K562 (cell line): ENCODE data around the gene ST7. TPM values are rescaled to one million over a fixed set of nuclear protein-coding genes. Genes with fewer than 3 reads are reported as not detected.

Experiments
- ATAC-seq: fragments of 200-7000 bp; cut with Tn5 transposase; 3 replicates; pipeline ENCODE4 v1.9.1; 2020; ENCODE audit warnings: moderate library complexity
- BruUV-seq: library from RNA; stranded (reverse); fragments of 400-500 nt; replicated peaks from 2 replicates; lab custom pipeline; 2021; lab: Mats Ljungman, UMichigan
- CTCF ChIA-PET: fragments of 300-600 bp; formaldehyde crosslinking; extraction: SDS; loops from one replicate; lab custom pipeline; 2021; ENCODE audit warnings: low intra/inter-chr PET ratio; lab: Yijun Ruan, JAX
- POLR2A ChIA-PET: fragments of 300-600, 350-650 bp; sonication (Branson Sonifier 250); formaldehyde crosslinking; extraction: SDS; loops from one replicate; lab custom pipeline; 2021; ENCODE audit warnings: antibody characterized with exemption, inconsistent platforms; lab: Yijun Ruan, JAX
- DNase-seq, 4 experiments: peaks; one replicate each; pipeline versions ENCODE4 v3.0.0 to v3.0.0-alpha.2; 2011 to 2018; ENCODE audit warnings: low spot score in 3 of 4, mixed read lengths in 3 of 4; ENCODE audit errors: extremely low read depth in 1 of 4
- FAIRE-seq: peaks from 2 replicates; lab custom pipeline; 2011; peaks lifted over from hg19 to GRCh38; lab: Jason Lieb, UNC
- H2AFZ ChIP-seq: 2 replicates; pipeline ENCODE4 v1.6.0; 2011; ENCODE audit warnings: low read depth, low read length, control low read depth, inconsistent platforms
- H3K27ac ChIP-seq: fragments of 200-600 bp; 3 replicates; pipeline ENCODE4 v1.8.0; 2011; ENCODE audit warnings: low read depth, mild to moderate bottlenecking, control low read depth, inconsistent platforms, low read length, moderate library complexity, mixed read lengths; ENCODE audit errors: extremely low read depth
- H3K27me3 ChIP-seq, 2 experiments: fragments of 300-600 bp in 1 of 2; 2 replicates in 1 of 2; 3 replicates in 1 of 2; pipeline versions ENCODE4 v1.6.0 to v1.8.0; 2011; ENCODE audit warnings: inconsistent platforms in 2 of 2, low read length in 2 of 2, mild to moderate bottlenecking in 1 of 2, mixed read lengths in 1 of 2, moderate library complexity in 1 of 2; ENCODE audit not compliant: control insufficient read depth in 2 of 2, insufficient read depth in 2 of 2
- H3K36me3 ChIP-seq: fragments of 300-600 bp; 3 replicates; pipeline ENCODE4 v1.8.0; 2011; ENCODE audit warnings: mild to moderate bottlenecking, low read length, inconsistent platforms; ENCODE audit not compliant: control insufficient read depth, insufficient read depth
- H3K4me1 ChIP-seq, 2 experiments: fragments of 200-600 bp in 1 of 2; replicated peaks in 1 of 2; 2 replicates in 1 of 2; 3 replicates in 1 of 2; pipeline versions ENCODE4 v1.5.1 to v1.8.0; 2011; ENCODE audit warnings: inconsistent platforms in 2 of 2, low read length in 2 of 2, mild to moderate bottlenecking in 1 of 2, mixed read lengths in 1 of 2, moderate library complexity in 1 of 2; ENCODE audit not compliant: control insufficient read depth in 2 of 2, insufficient read depth in 2 of 2
- H3K4me2 ChIP-seq: 2 replicates; pipeline ENCODE4 v1.6.1; 2011; ENCODE audit warnings: low read length, control low read depth, inconsistent platforms, mixed read lengths; ENCODE audit not compliant: insufficient read depth
- H3K4me3 ChIP-seq: fragments of 200-600 bp; sonication (generic), shearing (Covaris generic); 2 replicates; pipeline ENCODE4 v1.5.1; 2016; ENCODE audit warnings: control low read depth, inconsistent platforms
- H3K79me2 ChIP-seq: fragments of 200-600 bp; 3 replicates; pipeline ENCODE4 v1.8.0; 2011; ENCODE audit warnings: low read length, inconsistent platforms; ENCODE audit not compliant: control insufficient read depth, insufficient read depth
- H3K9ac ChIP-seq, 2 experiments: 2 replicates each; pipeline versions ENCODE4 v1.6.0 to v1.6.1; 2011; ENCODE audit warnings: low read depth in 2 of 2, low read length in 2 of 2, control low read depth in 1 of 2, inconsistent platforms in 1 of 2, mild to moderate bottlenecking in 1 of 2, mixed read lengths in 1 of 2; ENCODE audit not compliant: insufficient read depth in 1 of 2
- H3K9me1 ChIP-seq: one replicate; pipeline ENCODE4 v1.6.0; 2011; ENCODE audit warnings: inconsistent platforms, mild to moderate bottlenecking, low read length, moderate library complexity; ENCODE audit not compliant: control insufficient read depth, insufficient read depth
- H3K9me3 ChIP-seq: replicated peaks from 2 replicates; pipeline ENCODE4 v1.5.1; 2011; ENCODE audit warnings: low read depth, low read length, inconsistent platforms; ENCODE audit not compliant: control insufficient read depth, insufficient read depth
- H4K20me1 ChIP-seq: replicated peaks from 2 replicates; pipeline ENCODE4 v1.6.1; 2011; ENCODE audit warnings: low read length, inconsistent platforms, mixed read lengths; ENCODE audit not compliant: control insufficient read depth, insufficient read depth
- CTCF ChIP-seq, 3 experiments: IDR thresholded peaks in 2 of 3; conservative IDR thresholded peaks in 1 of 3; 2 replicates each; pipeline ENCODE4 v1.5.1; 2011 to 2012; ENCODE audit warnings: low read length in 3 of 3, mild to moderate bottlenecking in 3 of 3, control low read depth in 2 of 3, improper control_type of control experiment in 1 of 3, inconsistent platforms in 1 of 3, low read depth in 1 of 3, mixed read lengths in 1 of 3, moderate library complexity in 1 of 3; ENCODE audit not compliant: insufficient read depth in 2 of 3
- ETV1 ChIP-seq: fragments of 450-650 bp; conservative IDR thresholded peaks from 2 replicates; pipeline ENCODE4 v1.6.1; 2016; ENCODE audit warnings: missing genetic modification characterization, control low read depth, low read depth, missing compliant biosample characterization
- HSF4 ChIP-seq: fragments of 250-450 bp; sonication (Bioruptor Pico); IDR thresholded peaks from 2 replicates; pipeline ENCODE4 v2.1.2; 2022; ENCODE audit warnings: mild to moderate bottlenecking, moderate library complexity, borderline replicate concordance
- STAT5B ChIP-seq: fragments of 250-450 bp; sonication (Bioruptor Pico); IDR thresholded peaks from 2 replicates; pipeline ENCODE4 v1.8.0; 2021; ENCODE audit warnings: mild to moderate bottlenecking, inconsistent platforms
- ZNF830 ChIP-seq: fragments of 250-450 bp; sonication (Bioruptor Pico); IDR thresholded peaks from 2 replicates; pipeline ENCODE4 v1.5.0; 2021; ENCODE audit warnings: mild to moderate bottlenecking
- WGBS: fragments of 100-300 bp; shearing (Covaris generic); methylation state at CpG from one replicate; pipeline ENCODE4 v1.1.6; 2016; ENCODE audit warnings: low coverage, mixed read lengths; ENCODE audit not compliant: insufficient coverage; ENCODE audit errors: missing lambda C conversion rate; 5-methylcytosine and 5-hydroxymethylcytosine counted together
- in situ Hi-C: fragments of 300-500 bp; cut with MboI; formaldehyde crosslinking; loops from 4 replicates; pipeline ENCODE4 v1.15.0; 2018; ENCODE audit warnings: inconsistent platforms, mixed read lengths
- intact Hi-C: fragments of 100-400 bp; cut with micrococcal nuclease; formaldehyde crosslinking; loops from 2 replicates; pipeline ENCODE4 v1.14.2; 2022
- polyA plus RNA-seq, 8 experiments: library from polyadenylated mRNA; depleted of rRNA in 4 of 8; stranded (reverse) in 5 of 8; unstranded in 3 of 8; fragments of >200 nt; fragmentation: Nextera tagmentation in 2 of 8; fragmentation: Illumina TruSeq in 1 of 8; extraction: Ambion mirVana in 2 of 8; extraction: Trizol in 1 of 8; gene quantifications; 2 replicates each; pipeline versions ENCODE4 v1.2.1 to v1.2.3, GENCODE V29; 2011 to 2014; ENCODE audit warnings: inconsistent platforms in 1 of 8, missing spikeins in 1 of 8
- total RNA-seq, 7 experiments: library from RNA; depleted of rRNA in 6 of 7; stranded (reverse); fragments of >200 nt in 6 of 7; fragmentation: Illumina TruSeq in 2 of 7; extraction: Trizol in 2 of 7; gene quantifications; 2 replicates each; pipeline versions ENCODE4 v1.2.1 to v1.2.3, GENCODE V29; 2011 to 2021; ENCODE audit warnings: low replicate concordance in 1 of 7

Gene ST7
- total and polyA plus RNA-seq, 9 of the 15 experiments (the other 6 are each of a cell fraction or from before 2014, with no cell fraction given), result 23.9 to 56.3 (median 36.9) TPM

GRCh38 chr7:117171106-117171505, 217.8 kb downstream of the ST7 start:
- intact Hi-C loops, result no loop called here
- Histone ChIP-seq H3K9me3 (no peaks in the 10 kb centered on the region), H3K9ac (no peak overlapping the region), H3K4me3 (no peak overlapping the region), H3K79me2 (no peaks in the 10 kb centered on the region), H2AFZ (no peak overlapping the region), H4K20me1 (no peaks in the 10 kb centered on the region), H3K4me2 (no peak overlapping the region), H3K27me3 (no peaks in the 10 kb centered on the region), H3K27ac (no peak overlapping the region), H3K36me3 (peaks cover 50% of the 10 kb centered on the region), H3K9me1 (peaks cover 3% of the 10 kb centered on the region), H3K4me1 (no peaks in the 10 kb centered on the region)
- no peak for DNase-seq
- no TSS peak for BruUV-seq
- ATAC-seq, result peak; percentile 89
- POLR2A ChIA-PET, result no interaction called here
- peak; percentile 19 for FAIRE-seq
- in situ Hi-C loops, result no loop called here
- CTCF ChIA-PET, result no interaction called here
- WGBS, result 91% methylated on average over 4 of the region's 4 CpGs
- TF ChIP-seq CTCF (IDR thresholded peaks at IDR 0.05 in 2 of 3, conservative IDR thresholded peaks at IDR 0.05 in 1 of 3; ENCODE audit: insufficient read depth in 2 of 3, low read depth in 1 of 3, low read length in 3 of 3) (peak; percentile 11 to 33 (median 26); a peak in 2 of 6 replicates), ETV1 (tag) (no peak)

GRCh38 chr7:117172283-117172682, 219.0 kb downstream of the ST7 start:
- Histone ChIP-seq H3K79me2 (no peaks in the 10 kb centered on the region), H3K9me1 (peaks cover 3% of the 10 kb centered on the region), H3K36me3 (peaks cover 60% of the 10 kb centered on the region), H3K27me3 (no peaks in the 10 kb centered on the region), H4K20me1 (no peaks in the 10 kb centered on the region), H3K4me3 (no peak overlapping the region), H2AFZ (no peak overlapping the region), H3K9me3 (no peaks in the 10 kb centered on the region), H3K27ac (no peak overlapping the region), H3K9ac (no peak overlapping the region), H3K4me2 (no peak overlapping the region), H3K4me1 (no peaks in the 10 kb centered on the region)
- no peak for FAIRE-seq
- no peak for TF ChIP-seq STAT5B (CRISPR knock-in tag)
- TF ChIP-seq ZNF830, result no peak
- TF ChIP-seq HSF4 (CRISPR knock-in tag), result no peak
- intact Hi-C loops (no loop called here), in situ Hi-C loops (no loop called here)
- CTCF ChIA-PET, result no interaction called here
- WGBS, result 81% methylated on average over 2 of the region's 2 CpGs
- POLR2A ChIA-PET, result no interaction called here
- no peak for DNase-seq
- BruUV-seq, result no TSS peak
- ATAC-seq, result no peak
